HEK293 (cell line): ENCODE measurements around the gene SERTAD1.

Experiments
- BCL11B ChIP-seq: fragments of 450-650 bp; formaldehyde crosslinking; IDR thresholded peaks from 2 replicates; pipeline ENCODE4 v1.5.1; 2016; ENCODE audit warnings: low read depth, missing biosample characterization, missing genetic modification characterization
- CTCF ChIP-seq: fragments of 450-650 bp; formaldehyde crosslinking; IDR thresholded peaks from 2 replicates; pipeline ENCODE4 v1.5.1; 2016; ENCODE audit warnings: missing biosample characterization, missing genetic modification characterization
- GLI4 ChIP-seq: fragments of 450-650 bp; formaldehyde crosslinking; IDR thresholded peaks from 2 replicates; pipeline ENCODE4 v1.5.1; 2016; ENCODE audit warnings: missing biosample characterization, missing genetic modification characterization
- KLF17 ChIP-seq: fragments of 450-650 bp; formaldehyde crosslinking; IDR thresholded peaks from 2 replicates; pipeline ENCODE4 v1.5.1; 2016; ENCODE audit warnings: missing biosample characterization, missing genetic modification characterization
- OVOL3 ChIP-seq: fragments of 450-650 bp; formaldehyde crosslinking; IDR thresholded peaks from 2 replicates; pipeline ENCODE4 v1.5.1; 2016; ENCODE audit warnings: missing biosample characterization, missing genetic modification characterization
- PRDM10 ChIP-seq: fragments of 450-650 bp; formaldehyde crosslinking; IDR thresholded peaks from 2 replicates; pipeline ENCODE4 v1.5.1; 2016; ENCODE audit warnings: missing biosample characterization, missing genetic modification characterization
- TRIM28 ChIP-seq: IDR thresholded peaks from 2 replicates; pipeline ENCODE4 v1.6.1; 2011; ENCODE audit warnings: low read length, control low read depth, borderline replicate concordance
- ZFHX2 ChIP-seq: fragments of 450-650 bp; formaldehyde crosslinking; conservative IDR thresholded peaks from 2 replicates; pipeline ENCODE4 v1.5.1; 2016; ENCODE audit warnings: missing biosample characterization, missing genetic modification characterization
- ZNF114 ChIP-seq: fragments of 450-650 bp; formaldehyde crosslinking; IDR thresholded peaks from 2 replicates; pipeline ENCODE4 v1.5.0; 2017; ENCODE audit warnings: missing biosample characterization, missing genetic modification characterization
- ZNF175 ChIP-seq: fragments of 450-650 bp; formaldehyde crosslinking; IDR thresholded peaks from 2 replicates; pipeline ENCODE4 v1.5.1; 2016; ENCODE audit warnings: missing biosample characterization, missing genetic modification characterization
- ZNF292 ChIP-seq: fragments of 450-650 bp; formaldehyde crosslinking; IDR thresholded peaks from 2 replicates; pipeline ENCODE4 v1.5.1; 2016; ENCODE audit warnings: low read depth, missing biosample characterization, missing genetic modification characterization, borderline replicate concordance
- ZNF341 ChIP-seq: fragments of 450-650 bp; formaldehyde crosslinking; IDR thresholded peaks from 2 replicates; pipeline ENCODE4; 2016; ENCODE audit warnings: low read depth, missing biosample characterization, missing genetic modification characterization
- ZNF37A ChIP-seq: fragments of 450-650 bp; IDR thresholded peaks from 2 replicates; pipeline ENCODE4 v1.5.1; 2018; ENCODE audit warnings: missing biosample characterization, missing genetic modification characterization
- ZNF426 ChIP-seq: fragments of 450-650 bp; formaldehyde crosslinking; IDR thresholded peaks from 2 replicates; pipeline ENCODE4 v1.5.1; 2017; ENCODE audit warnings: missing biosample characterization, missing genetic modification characterization, mild to moderate bottlenecking, inconsistent platforms, moderate library complexity
- ZNF501 ChIP-seq: fragments of 450-650 bp; formaldehyde crosslinking; IDR thresholded peaks from 2 replicates; pipeline ENCODE4 v1.5.1; 2016; ENCODE audit warnings: missing biosample characterization, missing genetic modification characterization
- ZNF514 ChIP-seq: fragments of 450-650 bp; formaldehyde crosslinking; IDR thresholded peaks from 2 replicates; pipeline ENCODE4 v1.5.1; 2016; ENCODE audit warnings: missing biosample characterization, missing genetic modification characterization
- ZNF548 ChIP-seq: fragments of 450-650 bp; formaldehyde crosslinking; IDR thresholded peaks from 2 replicates; pipeline ENCODE4 v1.5.1; 2016; ENCODE audit warnings: missing biosample characterization, missing genetic modification characterization
- ZNF555 ChIP-seq: fragments of 450-650 bp; formaldehyde crosslinking; conservative IDR thresholded peaks from 2 replicates; pipeline ENCODE4 v1.5.1; 2017; ENCODE audit warnings: missing biosample characterization, mild to moderate bottlenecking, missing genetic modification characterization, inconsistent platforms
- ZNF585B ChIP-seq: fragments of 450-650 bp; formaldehyde crosslinking; IDR thresholded peaks from 2 replicates; pipeline ENCODE4 v1.5.1; 2016; ENCODE audit warnings: missing biosample characterization, missing genetic modification characterization
- ZNF626 ChIP-seq: fragments of 450-650 bp; sonication (Bioruptor Pico); formaldehyde crosslinking; IDR thresholded peaks from 2 replicates; pipeline ENCODE4 v1.5.1; 2018; ENCODE audit warnings: missing biosample characterization, missing genetic modification characterization, inconsistent platforms
- ZNF629 ChIP-seq: fragments of 450-650 bp; formaldehyde crosslinking; IDR thresholded peaks from 2 replicates; pipeline ENCODE4 v1.5.1; 2017; ENCODE audit warnings: missing biosample characterization, missing genetic modification characterization
- ZNF654 ChIP-seq: fragments of 450-650 bp; formaldehyde crosslinking; IDR thresholded peaks from 2 replicates; pipeline ENCODE4 v1.5.1; 2016; ENCODE audit warnings: low read depth, missing biosample characterization, missing genetic modification characterization
- ZNF658 ChIP-seq: fragments of 450-650 bp; formaldehyde crosslinking; IDR thresholded peaks from 2 replicates; pipeline ENCODE4; 2016; ENCODE audit warnings: missing biosample characterization, missing genetic modification characterization
- ZNF677 ChIP-seq: fragments of 450-650 bp; IDR thresholded peaks from 2 replicates; pipeline ENCODE4 v1.5.0; 2018; ENCODE audit warnings: missing biosample characterization, mild to moderate bottlenecking, missing genetic modification characterization, moderate library complexity
- ZNF704 ChIP-seq: fragments of 450-650 bp; formaldehyde crosslinking; IDR thresholded peaks from 2 replicates; pipeline ENCODE4 v1.5.1; 2016; ENCODE audit warnings: missing biosample characterization, missing genetic modification characterization
- ZNF776 ChIP-seq: fragments of 450-650 bp; formaldehyde crosslinking; IDR thresholded peaks from 2 replicates; pipeline ENCODE4 v1.5.0; 2017; ENCODE audit warnings: missing biosample characterization, missing genetic modification characterization, borderline replicate concordance
- TF ChIP-seq, protein P1 (sequence below): fragments of 450-650 bp; formaldehyde crosslinking; conservative IDR thresholded peaks from 2 replicates; pipeline ENCODE4 v1.5.1; 2016; ENCODE audit warnings: low read depth, missing biosample characterization, missing genetic modification characterization

Gene SERTAD1

DNA sequence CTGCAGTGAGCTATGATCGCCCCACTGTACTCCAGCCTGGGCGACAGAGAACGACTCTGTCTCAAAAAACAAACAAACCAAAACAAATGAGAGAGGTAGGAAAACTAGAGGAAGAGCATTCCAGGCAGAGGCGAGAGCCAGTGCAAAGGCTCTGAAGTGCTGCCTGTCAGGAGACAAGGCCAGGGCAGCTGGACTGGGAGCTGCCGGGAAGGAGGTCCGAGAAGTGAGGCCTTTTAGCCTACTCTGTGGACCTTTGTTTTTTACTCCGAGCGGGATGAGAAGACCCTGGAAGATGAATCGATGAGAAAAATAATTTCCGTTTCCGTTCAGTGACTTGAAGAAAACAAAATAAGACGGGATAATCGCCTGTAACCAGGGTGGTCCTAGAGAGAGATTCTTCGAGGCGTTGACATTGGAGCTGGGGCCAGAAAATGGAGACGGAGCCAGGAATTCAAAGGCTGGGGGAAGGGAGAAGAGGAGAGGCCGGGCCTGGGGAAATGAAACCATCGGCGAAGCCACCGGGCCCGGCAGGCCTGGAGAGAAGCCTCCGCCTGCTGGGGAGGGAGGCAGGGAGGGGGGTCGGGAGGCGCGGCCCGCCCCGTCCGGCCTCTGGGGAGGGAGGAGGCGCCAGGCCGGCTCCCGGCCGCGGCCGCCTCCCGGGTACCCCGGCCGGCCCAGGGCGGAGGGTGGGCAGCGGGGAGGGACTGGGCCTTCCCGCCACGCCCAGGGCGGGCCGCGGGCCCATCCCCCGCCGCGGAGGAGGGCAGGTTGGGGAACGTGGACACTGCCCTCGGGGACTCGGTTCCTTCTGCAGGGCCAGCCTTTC, 7.8 kb upstream of the SERTAD1 start (continued):
- TF ChIP-seq ZNF555 (tag by site-specific recombination) (no peak), ZNF114 (tag by site-specific recombination) (no peak), ZNF501 (peak; percentile 73), ZNF341 (tag by site-specific recombination) (peak; percentile 69), ZNF426 (no peak), ZNF629 (tag by site-specific recombination) (peak; percentile 56; the same call in 1 of the 2 replicates), ZNF776 (tag by site-specific recombination) (no peak), PRDM10 (tag by site-specific recombination) (peak; percentile 53), CTCF (no peak), ZNF37A (tag by site-specific recombination) (no peak), ZNF175 (tag by site-specific recombination) (no peak), ZNF704 (tag by site-specific recombination) (no peak), ZNF548 (tag by site-specific recombination) (0 out of 2 replicates have a peak, but pooled peaks have one; percentile 40), ZNF514 (tag by site-specific recombination) (no peak), TRIM28 (no peak), ZNF626 (no peak), ZFHX2 (tag by site-specific recombination) (peak; percentile 66; the same call in 1 of the 2 replicates), ZNF658 (tag by site-specific recombination) (no peak), ZNF677 (tag by site-specific recombination) (no peak), ZNF292 (tag by site-specific recombination) (no peak), KLF17 (tag by site-specific recombination) (peak; percentile 73; the same call in 1 of the 2 replicates), GLI4 (tag by site-specific recombination) (no peak), OVOL3 (tag by site-specific recombination) (0 out of 2 replicates have a peak, but pooled peaks have one; percentile 76), ZNF654 (tag by site-specific recombination) (peak; percentile 10), ZNF585B (peak; percentile 60), BCL11B (tag by site-specific recombination) (0 out of 2 replicates have a peak, but pooled peaks have one; percentile 50)
- TF ChIP-seq, protein P1, sequence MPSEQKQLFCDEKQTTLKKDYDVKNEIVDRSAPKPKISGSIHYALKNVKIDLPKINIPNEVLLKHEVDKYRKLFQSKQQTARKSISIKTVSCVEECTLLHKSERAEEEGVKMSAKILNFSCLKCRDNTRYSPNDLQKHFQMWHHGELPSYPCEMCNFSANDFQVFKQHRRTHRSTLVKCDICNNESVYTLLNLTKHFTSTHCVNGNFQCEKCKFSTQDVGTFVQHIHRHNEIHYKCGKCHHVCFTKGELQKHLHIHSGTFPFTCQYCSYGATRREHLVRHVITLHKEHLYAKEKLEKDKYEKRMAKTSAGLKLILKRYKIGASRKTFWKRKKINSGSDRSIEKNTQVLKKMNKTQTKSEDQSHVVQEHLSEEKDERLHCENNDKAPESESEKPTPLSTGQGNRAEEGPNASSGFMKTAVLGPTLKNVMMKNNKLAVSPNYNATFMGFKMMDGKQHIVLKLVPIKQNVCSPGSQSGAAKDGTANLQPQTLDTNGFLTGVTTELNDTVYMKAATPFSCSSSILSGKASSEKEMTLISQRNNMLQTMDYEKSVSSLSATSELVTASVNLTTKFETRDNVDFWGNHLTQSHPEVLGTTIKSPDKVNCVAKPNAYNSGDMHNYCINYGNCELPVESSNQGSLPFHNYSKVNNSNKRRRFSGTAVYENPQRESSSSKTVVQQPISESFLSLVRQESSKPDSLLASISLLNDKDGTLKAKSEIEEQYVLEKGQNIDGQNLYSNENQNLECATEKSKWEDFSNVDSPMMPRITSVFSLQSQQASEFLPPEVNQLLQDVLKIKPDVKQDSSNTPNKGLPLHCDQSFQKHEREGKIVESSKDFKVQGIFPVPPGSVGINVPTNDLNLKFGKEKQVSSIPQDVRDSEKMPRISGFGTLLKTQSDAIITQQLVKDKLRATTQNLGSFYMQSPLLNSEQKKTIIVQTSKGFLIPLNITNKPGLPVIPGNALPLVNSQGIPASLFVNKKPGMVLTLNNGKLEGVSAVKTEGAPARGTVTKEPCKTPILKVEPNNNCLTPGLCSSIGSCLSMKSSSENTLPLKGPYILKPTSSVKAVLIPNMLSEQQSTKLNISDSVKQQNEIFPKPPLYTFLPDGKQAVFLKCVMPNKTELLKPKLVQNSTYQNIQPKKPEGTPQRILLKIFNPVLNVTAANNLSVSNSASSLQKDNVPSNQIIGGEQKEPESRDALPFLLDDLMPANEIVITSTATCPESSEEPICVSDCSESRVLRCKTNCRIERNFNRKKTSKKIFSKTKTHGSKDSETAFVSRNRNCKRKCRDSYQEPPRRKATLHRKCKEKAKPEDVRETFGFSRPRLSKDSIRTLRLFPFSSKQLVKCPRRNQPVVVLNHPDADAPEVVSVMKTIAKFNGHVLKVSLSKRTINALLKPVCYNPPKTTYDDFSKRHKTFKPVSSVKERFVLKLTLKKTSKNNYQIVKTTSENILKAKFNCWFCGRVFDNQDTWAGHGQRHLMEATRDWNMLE (tag by site-specific recombination), result no peak; the same call in 1 of the 2 replicates
